IMR-90 (cell line): ENCODE results near the gene HOATZ. TPM values are rescaled to one million over a fixed set of nuclear protein-coding genes. Genes with fewer than 3 reads are reported as not detected.

ENCODE experiments used
- ATAC-seq: fragments of 200-7000 bp; cut with Tn5 transposase; 2 replicates; pipeline ENCODE4 v1.9.1; 2020; ENCODE audit warnings: low read depth, mild to moderate bottlenecking, moderate library complexity
- BruUV-seq: library from RNA; stranded (reverse); fragments of 400-500 nt; replicated peaks from 2 replicates; lab custom pipeline; 2021; lab: Mats Ljungman, UMichigan
- CTCF ChIA-PET: fragments of 300-600 bp; formaldehyde crosslinking; extraction: SDS; loops from one replicate; lab custom pipeline; 2021; ENCODE audit warnings: antibody characterized with exemption; lab: Yijun Ruan, JAX
- POLR2A ChIA-PET: fragments of 300-600 bp; sonication (Branson Sonifier 250); formaldehyde crosslinking; loops from one replicate; lab custom pipeline; 2022; ENCODE audit warnings: antibody characterized with exemption; ENCODE audit not compliant: unreplicated experiment; lab: Charles Lee
- DNase-seq: peaks from one replicate; pipeline ENCODE4 v3.0.0; 2013
- H2AFZ ChIP-seq: replicated peaks from 2 replicates; pipeline ENCODE3; 2013; ENCODE audit warnings: low read length, mild to moderate bottlenecking; ENCODE audit not compliant: poor library complexity
- H2AK5ac ChIP-seq: 2 replicates; pipeline ENCODE4 v1.6.1; 2013; ENCODE audit warnings: low read depth, low read length, inconsistent platforms
- H2AK9ac ChIP-seq: replicated peaks from 2 replicates; pipeline ENCODE3; 2013; ENCODE audit warnings: mild to moderate bottlenecking, low read depth, low read length, moderate library complexity; ENCODE audit not compliant: poor library complexity
- H2BK120ac ChIP-seq: 2 replicates; pipeline ENCODE4 v1.6.1; 2013; ENCODE audit warnings: low read depth, low read length, inconsistent platforms
- H2BK15ac ChIP-seq: 3 replicates; pipeline ENCODE4 v1.6.1; 2013; ENCODE audit warnings: low read depth, low read length, inconsistent platforms
- H2BK20ac ChIP-seq: 2 replicates; pipeline ENCODE4 v1.6.1; 2013; ENCODE audit warnings: low read depth, mild to moderate bottlenecking, inconsistent platforms, low read length, moderate library complexity
- H2BK5ac ChIP-seq: 2 replicates; pipeline ENCODE4 v1.6.1; 2013; ENCODE audit warnings: mild to moderate bottlenecking, low read depth, low read length, inconsistent platforms; ENCODE audit not compliant: poor library complexity, severe bottlenecking
- H3K14ac ChIP-seq: replicated peaks from 2 replicates; pipeline ENCODE4 v1.6.1; 2013; ENCODE audit warnings: low read depth, low read length, inconsistent platforms
- H3K18ac ChIP-seq: 2 replicates; pipeline ENCODE4 v1.6.1; 2013; ENCODE audit warnings: low read depth, low read length, control low read depth
- H3K23ac ChIP-seq: 2 replicates; pipeline ENCODE4 v1.6.1; 2013; ENCODE audit warnings: low read depth, low read length, inconsistent platforms
- H3K27ac ChIP-seq: 2 replicates; pipeline ENCODE4 v1.5.1; 2013; ENCODE audit warnings: mild to moderate bottlenecking, control low read depth, low read length; ENCODE audit not compliant: insufficient read depth
- H3K27me3 ChIP-seq: 2 replicates; pipeline ENCODE4 v1.6.1; 2013; ENCODE audit warnings: low read length; ENCODE audit not compliant: control insufficient read depth, insufficient read depth
- H3K36me3 ChIP-seq: 2 replicates; pipeline ENCODE4 v1.6.1; 2013; ENCODE audit warnings: low read length, mixed read lengths; ENCODE audit not compliant: control insufficient read depth, insufficient read depth
- H3K4ac ChIP-seq: 2 replicates; pipeline ENCODE4 v1.6.1; 2013; ENCODE audit warnings: low read depth, low read length, inconsistent platforms
- H3K4me1 ChIP-seq: 2 replicates; pipeline ENCODE4 v1.6.1; 2013; ENCODE audit warnings: low read length, mixed read lengths; ENCODE audit not compliant: control insufficient read depth, insufficient read depth
- H3K4me2 ChIP-seq: 2 replicates; pipeline ENCODE4 v1.6.1; 2013; ENCODE audit warnings: low read depth, mild to moderate bottlenecking, control low read depth, low read length, moderate library complexity
- H3K4me3 ChIP-seq: 2 replicates; pipeline ENCODE4 v1.5.1; 2013; ENCODE audit warnings: low read depth, mild to moderate bottlenecking, control low read depth, low read length, moderate library complexity; ENCODE audit not compliant: insufficient read depth
- H3K56ac ChIP-seq: 2 replicates; pipeline ENCODE4 v1.6.1; 2013; ENCODE audit warnings: low read length, inconsistent platforms; ENCODE audit not compliant: insufficient read depth; ENCODE audit errors: extremely low read depth
- H3K79me1 ChIP-seq, 2 experiments: 2 replicates each; pipeline ENCODE4 v1.6.1; 2013; ENCODE audit warnings: low read length in 2 of 2, inconsistent platforms in 1 of 2, low read depth in 1 of 2
- H3K9ac ChIP-seq: 2 replicates; pipeline ENCODE4 v1.6.1; 2013; ENCODE audit warnings: low read depth, low read length, control low read depth
- H3K9me1 ChIP-seq: 2 replicates; pipeline ENCODE4 v1.6.1; 2013; ENCODE audit warnings: low read length, inconsistent platforms; ENCODE audit not compliant: insufficient read depth
- H3K9me3 ChIP-seq: 2 replicates; pipeline ENCODE4 v1.6.1; 2013; ENCODE audit warnings: low read length; ENCODE audit not compliant: control insufficient read depth, insufficient read depth
- H4K20me1 ChIP-seq: 2 replicates; pipeline ENCODE4 v1.6.1; 2013; ENCODE audit warnings: low read length, inconsistent platforms; ENCODE audit not compliant: insufficient read depth
- H4K5ac ChIP-seq: 2 replicates; pipeline ENCODE4 v1.6.1; 2013; ENCODE audit warnings: mild to moderate bottlenecking, low read depth, low read length, control low read depth
- H4K8ac ChIP-seq, 2 experiments: 2 replicates each; pipeline ENCODE4 v1.6.1; 2013; ENCODE audit warnings: low read depth in 2 of 2, low read length in 2 of 2, control low read depth in 1 of 2, inconsistent platforms in 1 of 2
- H4K91ac ChIP-seq: 2 replicates; pipeline ENCODE4 v1.6.1; 2013; ENCODE audit warnings: low read depth, low read length, inconsistent platforms; ENCODE audit not compliant: insufficient read depth
- BHLHE40 ChIP-seq: fragments of 150-350 bp; IDR thresholded peaks from 2 replicates; pipeline ENCODE4 v1.6.1; 2016; ENCODE audit warnings: mild to moderate bottlenecking, low read depth, low read length
- CTCF ChIP-seq: conservative IDR thresholded peaks from 2 replicates; pipeline ENCODE4 v1.5.1; 2012; ENCODE audit warnings: mild to moderate bottlenecking, low read depth, low read length, improper control_type of control experiment
- FOS ChIP-seq: fragments of 150-350 bp; IDR thresholded peaks from 2 replicates; pipeline ENCODE4 v1.6.1; 2016; ENCODE audit warnings: low read depth, low read length
- MAFK ChIP-seq: IDR thresholded peaks from 2 replicates; pipeline ENCODE4 v1.6.1; 2012; ENCODE audit warnings: low read depth, low read length, improper control_type of control experiment
- RAD21 ChIP-seq: IDR thresholded peaks from 2 replicates; pipeline ENCODE4 v1.6.1; 2012; ENCODE audit warnings: low read length, improper control_type of control experiment
- WGBS, 2 experiments: methylation state at CpG; one replicate each; pipeline versions ENCODE4 v1.1.5 to v1.1.7; 2013; ENCODE audit warnings: missing lambda C conversion rate in 2 of 2; ENCODE audit not compliant: insufficient read length in 1 of 2; ENCODE audit errors: extremely low coverage in 2 of 2; 5-methylcytosine and 5-hydroxymethylcytosine counted together
- dilution Hi-C: fragments of 300-500 bp; cut with HindIII; formaldehyde crosslinking; loops from one replicate; pipeline ENCODE4 v1.14.3; 2018; ENCODE audit warnings: low sequenced_read_pairs; ENCODE audit not compliant: unreplicated experiment
- in situ Hi-C: fragments of 300-500 bp; cut with MboI; formaldehyde crosslinking; loops from 3 replicates; pipeline ENCODE4 v1.14.3; 2019; ENCODE audit warnings: low sequenced_read_pairs, inconsistent platforms, mixed read lengths
- intact Hi-C: fragments of 100-400 bp; cut with micrococcal nuclease; formaldehyde crosslinking; loops from 2 replicates; pipeline ENCODE4 v1.10.0; 2022
- polyA plus RNA-seq, 3 experiments: library from polyadenylated mRNA; depleted of rRNA; stranded (reverse); fragments of >200 nt; gene quantifications; 2 replicates each; pipeline ENCODE4 v1.2.3, GENCODE V29; 2012; ENCODE audit warnings: low replicate concordance in 1 of 3
- total RNA-seq: library from RNA; depleted of rRNA; stranded (reverse); fragments of >200 nt; gene quantifications from 2 replicates; pipeline ENCODE4 v1.2.3, GENCODE V29; 2012

Gene HOATZ
- total and polyA plus RNA-seq, 2 of the 4 experiments (the other 2 are of a cell fraction), result not detected

- in situ Hi-C loops, result no loop called here
- no peaks in the 10 kb centered on the region for H3K9me3 ChIP-seq
- no peak overlapping the region for H2AK9ac ChIP-seq
- ATAC-seq (peak; percentile 83), DNase-seq (peak; percentile 93)
- BruUV-seq, result no TSS peak
- CTCF ChIA-PET, result no interaction called here
- no peaks in the 10 kb centered on the region for H4K20me1 ChIP-seq
- H3K4ac ChIP-seq, result no peak overlapping the region
- peak overlapping the region; percentile 46; the same call in 1 of the 2 replicates for H2BK120ac ChIP-seq
- H4K8ac ChIP-seq, result 0 out of 4 replicates have a peak overlapping the region, but pooled peaks of 1 of the 2 experiments have one; percentile 46
- 0 out of 2 replicates have a peak, but pooled peaks cover 6% of the 10 kb centered on the region for H3K9me1 ChIP-seq
- H3K9ac ChIP-seq, result no peak overlapping the region
- peaks cover 2% of the 10 kb centered on the region; the same call in 1 of the 2 replicates for H3K4me1 ChIP-seq
- H3K14ac ChIP-seq, result 0 out of 2 replicates have a peak overlapping the region, but pooled peaks have one; percentile 28
- H2BK15ac ChIP-seq, result 0 out of 3 replicates have a peak overlapping the region, but pooled peaks have one; percentile 29
- no peaks in the 10 kb centered on the region for H3K27me3 ChIP-seq
- no peak overlapping the region for H4K5ac ChIP-seq
- H3K18ac ChIP-seq, result peak overlapping the region; percentile 12; the same call in 1 of the 2 replicates
- no peak overlapping the region for H3K23ac ChIP-seq
- no peak overlapping the region for H2AFZ ChIP-seq
- H3K79me1 ChIP-seq, result no peaks in the 10 kb centered on the region
- peak overlapping the region; percentile 71; the same call in 1 of the 2 replicates for H2BK20ac ChIP-seq
- dilution Hi-C loops, result no loop called here
- no peak for TF ChIP-seq BHLHE40
- TF ChIP-seq MAFK, result no peak
- no peak for TF ChIP-seq FOS
- no peak for TF ChIP-seq CTCF
- no peak for TF ChIP-seq RAD21
- POLR2A ChIA-PET, result no interaction called here
- intact Hi-C loops, result no loop called here
- WGBS, 2 experiments, result 80% methylated on average over 1 of the region's 1 CpG; no CpG with 5 or more reads in 1 of the 2 experiments
- H4K91ac ChIP-seq, result no peak overlapping the region
- no peak overlapping the region for H3K56ac ChIP-seq
- no peak overlapping the region for H3K4me2 ChIP-seq
- H3K36me3 ChIP-seq, result no peaks in the 10 kb centered on the region
- no peak overlapping the region for H3K27ac ChIP-seq
- H2BK5ac ChIP-seq, result peak overlapping the region; percentile 41
- H2AK5ac ChIP-seq, result no peak overlapping the region
- no peak overlapping the region for H3K4me3 ChIP-seq
Measured at GRCh38 chr11:111526501-111526900, 11.9 kb downstream of the HOATZ start.
